GM19238 (cell line): ENCODE data around the gene PVALB.

Source experiments
- DNase-seq: peaks from one replicate; pipeline ENCODE4 v3.0.0; 2011; ENCODE audit warnings: low spot score; ENCODE audit not compliant: insufficient read length

PVALB gene

DNA sequence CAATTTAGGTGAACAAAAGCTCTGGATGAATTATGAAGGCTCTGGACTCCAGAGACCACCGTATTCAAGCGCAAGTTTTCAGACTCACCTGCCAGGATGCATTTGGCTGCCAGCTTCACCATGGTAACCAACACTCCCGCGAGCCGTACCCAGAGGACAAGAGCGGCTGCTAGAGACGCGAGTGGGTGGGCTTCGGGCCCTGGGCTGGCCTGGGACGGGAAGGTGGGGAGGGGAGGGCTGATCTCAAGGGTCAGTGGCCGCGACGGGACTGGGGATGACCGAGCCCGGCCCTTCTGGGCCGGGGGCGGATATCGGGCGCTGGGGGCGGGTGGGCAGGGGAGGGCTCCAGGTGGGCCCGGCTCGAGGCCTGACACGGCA lies 41.3 kb downstream of the PVALB start:
- DNase-seq = no peak

DNA sequence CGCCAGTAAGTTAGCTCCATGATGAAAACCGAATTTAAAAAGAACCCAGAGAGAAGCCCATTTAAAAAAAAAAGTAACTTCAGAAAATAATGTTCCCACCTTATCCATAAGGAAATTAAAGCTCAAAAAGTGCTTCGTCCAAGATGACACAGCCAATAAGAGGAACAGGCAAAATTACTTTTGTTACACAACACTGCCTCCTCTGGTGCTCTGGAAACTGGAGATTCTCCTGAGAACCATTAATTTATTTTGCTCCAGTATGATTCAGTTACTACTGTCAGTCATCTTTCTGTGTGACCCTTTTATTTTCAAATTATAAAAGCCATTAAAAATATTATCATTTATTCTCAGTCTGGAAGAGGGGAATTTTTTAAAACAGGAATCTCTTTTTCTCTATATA lies 42.9 kb downstream of the PVALB start:
- DNase-seq = no peak

DNA sequence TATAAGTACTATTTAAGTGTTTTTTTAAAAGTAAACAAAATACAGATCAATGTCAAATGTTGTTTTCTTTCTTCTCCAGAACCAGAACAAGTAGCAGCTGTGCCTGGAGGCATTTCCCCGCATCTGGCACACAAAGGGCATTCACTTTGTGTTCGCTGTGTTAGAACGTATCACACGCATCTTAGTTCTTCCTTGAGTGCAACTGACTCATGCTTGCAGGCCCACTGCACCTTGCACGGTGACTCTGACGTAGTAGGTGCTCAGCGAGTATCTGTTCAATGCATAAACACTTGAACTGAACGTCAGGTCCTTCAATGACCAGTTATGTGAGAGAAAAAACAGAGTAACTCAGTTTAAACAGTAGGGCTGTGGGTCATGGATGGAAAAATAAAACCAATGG lies 44.4 kb downstream of the PVALB start:
- DNase-seq = no peak

DNA sequence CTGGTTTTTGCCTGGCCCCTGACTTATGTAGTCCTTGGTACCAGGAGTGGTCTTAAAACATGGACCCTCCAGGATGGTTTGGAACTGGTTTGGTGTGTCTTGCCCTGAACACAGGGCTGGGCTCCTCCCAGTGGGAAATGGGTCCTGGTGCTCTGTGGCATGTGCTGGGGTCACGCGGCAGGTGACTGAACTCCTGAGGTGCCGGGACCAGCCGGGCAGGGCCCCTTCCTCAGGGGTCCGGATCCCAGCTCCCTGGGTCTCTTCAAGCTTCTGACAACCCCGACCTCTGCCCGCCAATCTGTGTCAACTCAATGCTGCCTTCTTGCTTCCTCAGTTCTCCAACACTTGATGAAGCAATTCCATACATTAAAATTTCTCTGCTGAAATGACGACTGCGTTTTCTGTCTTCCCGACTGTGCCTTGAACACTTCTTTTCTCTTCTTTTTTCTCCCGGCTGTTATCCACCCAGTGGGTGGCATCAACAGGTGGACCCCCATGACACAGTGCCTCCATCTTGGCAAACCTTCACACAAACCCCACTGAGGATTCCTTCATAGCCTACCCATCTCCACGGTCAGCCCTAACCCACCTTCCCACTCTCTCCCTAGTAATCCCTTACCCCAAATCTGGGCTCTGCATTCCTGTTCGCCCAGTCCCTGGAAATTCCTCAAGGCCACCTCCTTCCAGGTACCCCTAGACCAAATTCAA lies 45.3 kb downstream of the PVALB start:
- DNase-seq = no peak

DNA sequence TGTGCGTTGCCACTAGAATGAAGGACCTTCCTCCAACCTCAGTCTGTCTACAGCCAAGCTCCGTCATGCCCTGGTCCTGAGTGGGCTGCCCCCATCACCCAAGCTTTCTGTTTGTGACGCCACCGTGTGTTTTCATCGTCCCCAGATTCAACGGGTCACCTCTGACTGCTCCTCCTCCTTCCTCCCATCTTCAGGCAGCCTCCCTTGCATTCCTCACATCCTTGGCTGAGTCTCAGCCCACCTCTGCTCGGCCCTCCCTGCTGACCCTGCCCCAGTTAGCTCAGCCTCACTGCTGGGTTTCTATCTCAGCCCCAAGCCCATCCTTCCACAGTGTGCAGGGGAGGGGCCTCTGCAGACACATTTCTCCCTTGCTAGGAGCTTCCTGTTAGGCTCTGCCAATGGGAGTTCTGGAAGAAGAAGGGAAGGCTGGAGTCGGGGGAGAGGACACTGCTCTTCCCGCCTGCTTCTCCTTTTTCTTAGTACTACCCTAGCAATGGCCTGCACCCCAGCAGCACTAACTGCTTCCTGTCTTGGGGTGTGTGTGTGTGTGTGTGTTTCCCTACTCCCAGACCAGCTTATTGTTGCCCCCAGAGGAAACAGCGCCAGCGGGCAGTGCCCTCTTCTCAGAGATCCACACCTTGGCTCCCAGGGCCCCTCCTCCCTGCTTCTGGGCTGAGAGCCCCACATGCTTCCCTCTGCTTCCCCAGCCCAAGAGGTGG lies 46.2 kb downstream of the PVALB start:
- DNase-seq = no peak

DNA sequence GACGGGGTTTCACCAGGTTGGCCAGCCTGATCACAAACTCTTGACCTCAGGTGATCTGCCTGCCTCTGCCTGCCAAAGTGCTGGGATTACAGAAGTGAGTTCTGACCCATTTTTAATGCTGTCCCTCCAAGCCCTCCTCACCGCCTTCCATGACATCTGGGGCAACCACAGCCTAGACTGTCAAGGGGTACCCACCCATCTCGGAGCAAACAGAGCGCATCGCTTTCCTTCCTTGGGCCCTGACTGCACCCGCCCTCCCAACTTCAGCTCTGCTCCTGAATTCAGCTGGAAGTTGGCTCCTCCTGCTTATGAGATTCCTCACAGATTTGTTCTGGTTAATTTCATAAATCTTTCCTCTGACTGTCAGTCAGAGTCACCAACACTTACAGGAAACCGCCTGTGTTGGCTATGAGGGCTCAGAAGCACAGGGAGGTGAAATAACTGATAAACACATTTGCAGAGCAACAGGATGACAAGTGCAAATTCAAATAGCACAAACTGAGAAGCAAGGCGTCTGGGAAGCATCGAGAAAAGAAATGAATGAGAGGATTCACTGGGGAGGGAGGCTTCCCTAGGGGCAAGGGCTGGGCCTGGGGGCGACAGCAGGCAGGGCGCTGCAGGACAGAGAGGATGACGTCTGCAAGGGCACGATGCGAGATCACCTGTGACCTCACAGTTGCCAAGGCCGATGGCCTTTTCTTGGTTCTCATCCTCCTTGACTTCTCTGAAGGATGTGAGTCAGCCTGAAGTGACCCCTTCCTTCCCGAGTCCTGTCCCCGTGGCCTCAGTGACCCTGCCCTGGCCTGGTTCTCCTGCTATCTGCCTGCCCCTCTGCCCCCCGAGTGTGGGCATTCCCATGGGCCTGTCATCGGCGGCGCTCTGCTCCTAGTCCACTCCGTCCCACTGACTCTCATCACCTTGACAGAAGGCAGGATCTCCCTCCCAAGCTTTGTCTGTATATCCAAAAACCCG lies 47.0 kb downstream of the PVALB start:
- DNase-seq = no peak

DNA sequence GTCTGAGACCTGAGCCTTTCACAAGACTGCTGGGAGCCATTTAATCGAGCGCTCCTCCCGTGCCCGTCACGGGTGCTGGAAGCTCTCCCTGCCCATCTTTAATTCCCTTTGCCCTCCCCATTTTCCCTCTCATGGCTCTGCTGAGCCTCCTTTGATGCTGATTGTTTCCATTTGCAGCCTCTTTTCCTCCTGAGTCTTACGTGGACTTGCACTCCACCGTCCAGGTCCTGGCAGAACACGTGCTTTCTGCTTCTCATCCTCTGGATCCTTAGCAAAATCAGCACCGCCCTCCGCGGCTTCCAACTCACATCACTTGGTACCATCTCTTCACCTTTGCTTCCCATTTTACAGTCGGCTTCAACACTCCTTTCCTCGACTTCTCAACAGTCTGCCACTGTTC lies 48.2 kb downstream of the PVALB start:
- DNase-seq = no peak

DNA sequence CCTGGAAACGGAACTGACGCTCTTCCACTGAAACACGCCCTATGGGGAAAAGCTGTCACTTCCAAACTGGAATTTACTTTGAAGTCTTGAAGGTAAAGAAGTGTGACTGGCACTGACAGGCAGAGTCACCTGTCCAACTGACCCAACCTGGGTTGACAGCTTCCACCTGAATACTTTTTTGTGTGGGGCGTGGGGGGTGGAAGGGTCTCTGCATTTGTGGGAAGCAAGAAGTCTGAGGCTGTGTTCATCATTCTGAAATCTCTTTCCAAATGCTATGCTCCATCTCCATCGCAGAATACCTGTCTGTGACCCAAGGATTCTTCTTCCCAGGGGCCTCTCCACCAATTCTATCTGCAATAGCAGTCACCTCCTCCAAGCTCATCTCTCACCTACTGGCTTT lies 48.7 kb downstream of the PVALB start:
- DNase-seq = no peak

DNA sequence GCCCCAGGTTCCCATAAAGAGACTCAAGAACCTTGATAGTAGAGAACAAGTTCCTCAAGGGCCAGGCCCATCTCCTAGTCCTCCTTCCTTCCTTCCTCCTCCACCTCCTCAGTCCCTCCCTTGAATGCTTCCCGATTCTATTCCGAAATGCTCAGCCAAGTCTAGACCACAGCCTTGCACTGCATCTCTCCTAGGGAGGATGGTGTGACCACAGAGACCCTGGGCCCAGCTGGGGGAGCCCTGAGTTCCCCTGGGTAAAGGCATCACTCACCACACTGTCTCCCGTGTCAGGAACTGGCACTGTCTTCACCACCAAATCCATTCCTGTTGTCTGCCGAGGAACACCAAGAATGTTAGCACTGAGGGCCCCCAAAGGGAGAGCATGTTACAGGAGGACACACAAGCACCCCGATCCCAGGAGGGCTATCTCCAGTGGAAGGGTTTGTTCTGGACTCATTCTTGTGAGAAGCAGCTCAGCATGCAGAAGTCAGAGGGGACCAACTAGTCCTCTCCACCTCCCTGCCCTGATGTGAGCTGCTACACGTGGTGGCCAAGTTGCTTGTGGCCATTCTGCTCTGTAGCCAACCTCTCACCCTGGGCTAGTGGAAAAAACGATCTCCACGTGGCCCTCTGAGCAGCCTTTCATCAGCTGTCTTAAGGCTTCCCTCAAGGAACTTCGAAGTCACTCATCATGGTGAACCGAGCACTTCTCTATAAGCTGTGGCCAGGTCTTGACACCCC lies 49.6 kb downstream of the PVALB start:
- no peak for DNase-seq

DNA sequence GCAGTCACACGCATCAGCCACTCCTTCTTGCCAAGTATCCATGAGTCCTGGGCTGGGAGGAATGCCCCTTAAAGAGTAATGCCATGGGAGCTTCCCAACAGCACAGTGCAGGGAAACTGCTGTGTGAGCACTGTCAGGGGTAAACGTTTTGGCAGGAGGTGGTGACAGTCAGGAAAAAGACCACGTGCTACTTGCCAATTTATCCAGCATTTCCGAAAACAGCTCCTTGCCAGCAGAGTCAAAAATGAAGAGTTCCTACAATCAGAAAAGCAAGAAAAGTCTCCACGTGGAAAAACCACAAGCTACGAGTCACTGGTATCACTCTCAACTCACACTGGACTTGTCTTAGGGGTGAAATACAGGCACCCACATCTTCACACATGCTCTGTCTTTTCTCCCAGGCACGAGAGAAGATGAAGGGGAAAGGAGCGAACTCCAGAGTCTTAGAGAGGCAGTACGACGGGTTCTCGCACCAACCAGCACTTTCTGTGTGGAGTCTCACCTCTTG lies 50.8 kb downstream of the PVALB start:
- no peak for DNase-seq

DNA sequence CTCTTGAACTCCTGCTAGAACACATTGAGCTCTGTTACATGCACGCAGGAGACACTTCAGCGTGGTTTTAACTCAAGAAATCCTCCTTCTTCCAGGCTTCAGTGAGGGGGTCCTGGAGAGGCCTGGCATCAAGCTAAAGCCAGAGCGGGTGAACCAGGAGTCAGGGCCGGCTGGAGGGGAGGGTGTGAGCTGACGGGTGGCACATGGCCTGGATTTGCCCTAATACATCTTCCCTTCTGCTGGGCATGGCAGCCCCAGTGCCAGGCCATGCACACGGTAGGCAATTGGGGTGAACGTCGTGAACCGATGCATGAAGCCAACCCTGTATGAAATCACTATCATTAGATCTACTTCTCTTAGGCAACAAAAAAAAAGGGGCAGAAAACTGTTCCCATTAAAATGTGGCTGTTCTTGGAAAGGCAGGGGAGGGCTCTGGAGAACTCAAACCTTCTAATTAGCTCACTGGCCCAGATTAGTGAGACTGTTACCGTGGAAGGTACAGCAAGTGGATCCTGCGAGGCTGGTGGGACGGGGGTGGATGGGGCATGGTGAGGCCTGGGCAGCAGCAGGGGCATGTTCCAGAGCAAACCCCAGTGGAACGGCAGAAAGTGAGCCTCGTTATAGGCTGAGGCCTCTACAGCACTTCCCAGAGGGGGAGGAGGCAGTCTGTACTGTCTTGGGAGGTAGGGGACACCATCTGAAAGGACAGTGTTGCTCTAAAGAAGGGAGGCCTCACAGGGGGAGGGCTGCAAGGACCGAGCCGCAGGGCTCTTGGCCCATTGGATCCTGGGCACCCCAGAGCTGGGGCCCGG lies 51.5 kb downstream of the PVALB start:
- DNase-seq = no peak

DNA sequence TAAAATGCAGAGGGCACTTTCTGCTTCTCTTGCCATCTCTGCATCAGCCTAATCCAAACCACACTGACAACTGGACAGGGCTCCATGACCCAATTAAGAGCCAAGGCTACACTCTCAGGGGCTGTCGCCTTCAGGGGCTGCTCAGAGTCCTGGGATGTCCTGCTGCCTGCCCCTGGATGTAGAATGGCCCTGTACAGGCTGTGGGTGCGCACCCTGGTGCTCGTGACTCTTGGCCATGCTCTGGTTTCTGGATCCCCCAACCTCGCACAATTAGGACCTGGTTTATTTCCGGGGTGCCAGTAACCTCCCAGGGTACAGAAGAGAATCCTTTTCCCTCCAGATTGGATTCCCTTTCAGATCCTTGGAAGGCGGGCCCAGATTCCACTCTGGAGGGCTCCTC lies 52.2 kb downstream of the PVALB start:
- DNase-seq = no peak

DNA sequence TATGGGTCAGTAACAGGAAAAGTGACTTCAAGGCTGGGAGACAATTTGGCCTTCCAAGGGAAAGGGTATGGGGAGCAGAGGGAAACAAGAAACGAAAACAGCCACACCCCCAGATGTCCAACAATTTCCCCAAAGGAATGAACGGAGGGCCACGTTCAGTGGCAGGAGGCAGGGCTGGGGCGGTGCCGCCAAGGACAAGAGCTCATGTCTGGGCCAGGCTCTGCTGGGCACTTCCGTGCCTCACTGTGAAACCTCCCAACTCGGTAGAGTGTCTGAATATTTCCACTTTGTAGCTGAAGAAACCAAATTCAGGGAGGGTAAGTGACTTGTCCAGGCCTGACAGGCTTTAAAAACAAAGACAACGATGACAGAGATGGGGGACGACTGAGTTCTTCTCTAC lies 52.8 kb downstream of the PVALB start:
- no peak for DNase-seq

DNA sequence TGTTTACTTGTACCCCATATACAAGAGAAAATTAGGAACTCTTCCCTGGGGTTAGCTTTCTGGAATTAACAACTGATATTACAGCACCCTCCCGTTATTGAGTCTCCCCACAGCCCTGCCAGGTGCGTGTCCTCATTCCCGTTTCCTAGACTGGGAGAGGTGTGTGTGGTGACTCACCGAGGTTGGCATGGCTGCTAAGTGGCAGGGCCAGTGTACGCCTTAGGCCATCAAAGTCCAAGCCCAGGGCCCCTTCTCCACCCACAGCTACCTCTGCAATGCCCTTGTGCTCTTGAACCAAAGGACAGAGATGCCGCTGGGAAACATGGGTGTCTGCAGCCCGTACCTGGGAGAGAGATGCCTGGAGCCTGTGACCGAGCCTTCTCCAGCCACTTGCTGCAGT lies 53.3 kb downstream of the PVALB start:
- DNase-seq = no peak

DNA sequence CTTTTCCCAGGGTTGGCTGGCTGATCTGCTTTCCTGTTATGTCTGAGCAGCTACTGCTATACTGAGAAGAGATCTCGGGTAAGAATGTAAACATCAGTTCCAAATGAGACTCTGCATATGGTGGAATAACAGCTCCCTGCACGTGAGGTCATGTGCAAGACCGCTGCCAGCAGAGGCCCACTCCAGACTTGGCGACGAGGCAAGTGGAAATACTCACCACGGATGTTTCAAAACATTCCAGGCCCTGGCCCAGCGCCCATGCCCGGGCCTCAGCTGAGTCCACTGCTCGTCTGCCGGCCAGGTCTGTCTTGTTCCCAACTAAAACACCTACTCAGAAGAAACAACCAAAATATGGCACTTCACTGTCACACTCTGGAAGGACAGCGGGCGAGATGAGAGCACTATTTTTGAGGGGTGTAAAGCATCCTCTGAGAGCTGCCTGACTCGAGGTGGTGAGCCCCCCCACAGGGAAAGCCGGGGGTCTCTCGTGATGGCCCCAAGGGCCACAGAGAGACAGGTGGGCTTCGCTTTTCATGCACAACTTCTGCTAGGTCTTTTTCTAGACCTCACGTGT lies 54.1 kb downstream of the PVALB start:
- no peak for DNase-seq

DNA sequence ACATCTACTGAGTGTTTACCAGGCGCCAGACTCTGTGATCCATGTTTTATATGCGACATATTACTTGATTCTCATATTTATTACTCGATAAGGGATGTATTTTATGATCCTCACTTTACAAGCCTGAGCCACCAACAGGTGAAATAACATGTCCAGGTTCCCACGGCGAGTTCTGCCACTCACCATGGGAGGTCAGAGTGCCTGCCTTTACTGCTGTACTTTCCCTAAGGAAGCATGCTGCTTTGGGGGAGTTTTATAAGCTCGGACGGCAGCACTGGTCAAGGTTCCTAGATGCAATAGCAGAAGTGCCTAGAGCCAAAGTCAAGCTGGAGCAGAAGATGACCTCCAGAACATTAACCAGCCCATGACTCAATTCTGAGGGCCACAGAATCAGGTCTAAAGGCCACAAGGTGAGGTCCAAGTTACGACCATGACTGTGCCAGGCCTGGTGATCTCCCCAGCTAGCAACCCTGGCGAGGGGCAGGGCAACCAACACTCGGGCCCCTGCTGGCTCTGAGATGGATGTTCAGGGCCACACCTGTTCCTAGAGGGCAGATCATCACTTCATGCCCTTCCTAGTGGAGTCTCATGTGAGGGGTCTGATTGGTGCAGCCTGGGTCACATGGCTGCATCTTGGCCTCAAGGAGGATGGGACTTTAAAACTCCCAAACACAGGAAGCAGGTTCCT lies 55.1 kb downstream of the PVALB start:
- no peak for DNase-seq

DNA sequence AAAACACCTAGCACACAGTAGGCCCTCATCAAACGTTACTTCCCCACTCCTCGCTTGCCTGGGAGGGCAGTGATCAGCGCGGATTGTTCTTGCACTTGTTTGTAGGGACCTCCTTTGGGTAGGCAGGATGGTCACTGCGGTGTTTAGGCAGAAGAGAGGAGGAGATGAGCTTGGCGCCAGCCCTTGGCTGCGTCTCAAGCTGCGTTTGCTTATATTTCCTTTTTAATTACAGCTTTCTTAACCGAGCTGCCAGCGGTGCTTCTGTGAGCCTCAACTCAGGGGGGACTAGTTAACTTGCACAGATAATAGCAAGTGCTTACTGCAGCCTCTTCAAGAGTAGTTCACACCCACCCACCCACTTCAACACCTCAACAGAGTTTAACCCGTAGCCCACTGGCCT lies 56.0 kb downstream of the PVALB start:
- DNase-seq = no peak

DNA sequence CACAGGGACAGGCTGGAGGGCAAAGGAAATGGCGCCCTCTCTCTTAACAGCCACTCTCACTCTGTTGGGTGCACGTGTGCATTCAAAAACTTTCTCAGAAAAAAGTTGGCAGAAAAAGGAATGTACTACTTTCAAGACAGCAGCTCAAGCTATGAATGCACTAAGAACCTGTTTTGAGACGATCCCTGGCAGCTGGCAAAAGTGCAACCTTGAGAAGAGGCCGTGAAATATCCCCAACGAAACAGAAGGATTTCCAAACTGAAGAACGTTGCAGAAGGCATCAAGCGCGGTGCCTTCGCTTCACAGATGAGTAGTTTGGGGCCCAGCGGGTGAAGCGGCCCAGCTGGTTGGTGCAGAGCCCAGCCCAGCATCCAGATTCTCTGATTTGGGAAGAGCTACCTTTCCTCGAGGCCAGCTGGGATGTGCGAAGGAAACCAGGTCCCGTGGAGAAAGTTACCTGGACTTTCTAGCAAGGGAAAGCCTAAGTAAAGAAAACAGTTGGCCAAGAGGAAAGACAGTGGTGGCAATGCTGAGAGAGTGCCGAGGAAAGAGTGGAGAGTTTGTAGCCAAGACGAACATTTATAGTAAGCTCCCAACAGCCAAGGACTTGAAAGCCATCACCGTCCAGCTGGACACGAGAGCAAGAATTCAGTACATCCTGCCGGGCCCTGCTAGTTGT lies 57.2 kb downstream of the PVALB start:
- DNase-seq = no peak

DNA sequence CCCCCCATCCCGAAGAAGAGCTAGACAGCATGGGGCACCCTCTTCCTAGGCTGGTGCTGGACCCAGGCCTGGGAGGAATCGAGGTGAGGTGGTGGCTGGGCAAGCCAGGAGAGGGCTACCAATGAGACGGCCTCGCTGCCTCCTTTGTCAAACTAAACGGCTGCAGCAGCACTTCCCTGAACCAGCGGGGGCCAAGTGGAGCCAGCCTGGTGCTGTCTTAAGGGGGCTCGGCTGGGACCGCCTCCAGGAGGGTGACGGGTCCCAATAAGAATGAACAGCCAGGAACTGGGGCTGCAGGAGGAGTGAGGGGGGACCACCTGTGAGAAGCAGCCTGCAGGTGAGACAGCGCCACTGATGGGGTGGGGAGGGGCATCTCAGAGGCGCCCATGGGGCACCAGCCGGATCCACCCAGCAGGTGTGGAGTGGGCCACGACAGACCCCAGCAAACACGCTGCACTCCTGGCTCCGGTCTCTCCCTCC lies 58.0 kb downstream of the PVALB start:
- no peak for DNase-seq
